ENCODE measurements around the gene TUFT1.

Gene TUFT1

GRCh38 chr1:151611832-151612500, 71.9 kb downstream of the TUFT1 start, which contains the start of gene SNX27:
Gene SNX27, plus strand, starts transcription at chr1:151612050. Its CDS starts 152 bp downstream, at chr1:151612202.
- peak within 1 kb of the TSS; percentile 84 for H3K4me3 ChIP-seq (replicated peaks; ENCODE audit: low read depth, low read length)
- peak; percentile 94 for DNase-seq (ENCODE audit: low read depth)
- TF ChIP-seq, protein P1, sequence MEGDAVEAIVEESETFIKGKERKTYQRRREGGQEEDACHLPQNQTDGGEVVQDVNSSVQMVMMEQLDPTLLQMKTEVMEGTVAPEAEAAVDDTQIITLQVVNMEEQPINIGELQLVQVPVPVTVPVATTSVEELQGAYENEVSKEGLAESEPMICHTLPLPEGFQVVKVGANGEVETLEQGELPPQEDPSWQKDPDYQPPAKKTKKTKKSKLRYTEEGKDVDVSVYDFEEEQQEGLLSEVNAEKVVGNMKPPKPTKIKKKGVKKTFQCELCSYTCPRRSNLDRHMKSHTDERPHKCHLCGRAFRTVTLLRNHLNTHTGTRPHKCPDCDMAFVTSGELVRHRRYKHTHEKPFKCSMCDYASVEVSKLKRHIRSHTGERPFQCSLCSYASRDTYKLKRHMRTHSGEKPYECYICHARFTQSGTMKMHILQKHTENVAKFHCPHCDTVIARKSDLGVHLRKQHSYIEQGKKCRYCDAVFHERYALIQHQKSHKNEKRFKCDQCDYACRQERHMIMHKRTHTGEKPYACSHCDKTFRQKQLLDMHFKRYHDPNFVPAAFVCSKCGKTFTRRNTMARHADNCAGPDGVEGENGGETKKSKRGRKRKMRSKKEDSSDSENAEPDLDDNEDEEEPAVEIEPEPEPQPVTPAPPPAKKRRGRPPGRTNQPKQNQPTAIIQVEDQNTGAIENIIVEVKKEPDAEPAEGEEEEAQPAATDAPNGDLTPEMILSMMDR (IDR thresholded peaks at IDR 0.05; ENCODE audit: low read length, missing control alignments) = no peak

GRCh38 chr1:151612501-151613281, 72.6 kb downstream of the TUFT1 start:
- peak; percentile 27 for DNase-seq (ENCODE audit: low read depth)
- H3K4me3 ChIP-seq (replicated peaks; ENCODE audit: low read depth, low read length) = peak overlapping the region; percentile 84
- TF ChIP-seq, protein P1 (IDR thresholded peaks at IDR 0.05; ENCODE audit: low read length, missing control alignments) = no peak

- TF ChIP-seq, protein P1 (IDR thresholded peaks at IDR 0.05; ENCODE audit: low read length, missing control alignments) = no peak
- peak overlapping the region; percentile 84 for H3K4me3 ChIP-seq (replicated peaks; ENCODE audit: low read depth, low read length)
- DNase-seq (ENCODE audit: low read depth) = no peak
Observed at GRCh38 chr1:151613282-151613780, 73.2 kb downstream of the TUFT1 start.

GRCh38 chr1:151615711-151616504, 75.8 kb downstream of the TUFT1 start:
- TF ChIP-seq, protein P1 (IDR thresholded peaks at IDR 0.05; ENCODE audit: low read length, missing control alignments) = no peak
- no peak overlapping the region for H3K4me3 ChIP-seq (replicated peaks; ENCODE audit: low read depth, low read length)
- no peak for DNase-seq (ENCODE audit: low read depth)

DNA sequence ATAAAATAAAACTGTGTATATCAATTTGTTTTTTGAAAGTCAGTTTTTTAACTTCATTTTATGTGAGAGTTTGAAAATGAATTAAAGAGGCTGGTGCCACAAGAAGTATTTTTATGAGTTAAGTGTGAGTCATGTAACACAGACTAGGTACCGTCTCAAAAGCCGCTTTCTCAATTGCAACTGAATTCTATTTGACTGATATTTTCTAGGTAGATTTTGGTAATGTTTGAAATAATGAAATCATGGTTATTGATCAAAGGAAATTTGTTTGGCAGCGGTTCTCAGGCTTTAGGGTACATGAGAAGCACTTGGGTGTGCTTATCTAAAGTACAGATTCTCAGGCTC, 76.4 kb downstream of the TUFT1 start:
- H3K4me3 ChIP-seq (replicated peaks; ENCODE audit: low read depth, low read length) = no peak overlapping the region
- TF ChIP-seq, protein P1 (IDR thresholded peaks at IDR 0.05; ENCODE audit: low read length, missing control alignments) = no peak
- DNase-seq (ENCODE audit: low read depth) = no peak

GRCh38 chr1:151618003-151618402, 77.9 kb downstream of the TUFT1 start:
- no peak overlapping the region for H3K4me3 ChIP-seq (replicated peaks; ENCODE audit: low read depth, low read length)
- DNase-seq (ENCODE audit: low read depth) = no peak
- TF ChIP-seq, protein P1 (IDR thresholded peaks at IDR 0.05; ENCODE audit: low read length, missing control alignments) = no peak

All from fibroblast of pulmonary artery (primary cell).